ENCODE measurements around the gene ITPK1. TPM values are rescaled to one million over a fixed set of nuclear protein-coding genes. Genes with fewer than 3 reads are reported as not detected.
A peak's percentile ranks its signal among the peaks of the same experiment; 100 is the strongest.

Gene ITPK1
- total RNA-seq, 4 donors from 2014 or later = 43.9 to 56.1 (median 44.5) TPM

- Histone ChIP-seq H3K27ac (peak overlapping the region in 1 of 3 donors; percentile 27), H3K4me1 (peaks cover 0 to 69% of the 10 kb centered on the region in 2 donors), H3K9me3 (no peaks in the 10 kb centered on the region), H3K27me3 (no peaks in the 10 kb centered on the region), H3K36me3 (no peaks in the 10 kb centered on the region), H3K4me3 (replicated peaks in 1 of 3) (no peak overlapping the region)
- 82 to 87% methylated on average over 11 to 14 of the region's 14 CpGs for WGBS, 2 donors
- no peak for DNase-seq
- intact Hi-C loops (cut with DNase I) = no loop called here
- TF ChIP-seq CTCF (IDR thresholded peaks at IDR 0.05) (no peak), POLR2A (IDR thresholded peaks at IDR 0.05) (no peak)
Measured at GRCh38 chr14:93081876-93082570, 33.7 kb downstream of the ITPK1 start.

- Histone ChIP-seq H3K36me3 (no peaks in the 10 kb centered on the region), H3K9me3 (no peaks in the 10 kb centered on the region), H3K27me3 (no peaks in the 10 kb centered on the region), H3K4me1 (peaks cover 0 to 50% of the 10 kb centered on the region in 2 donors), H3K27ac (no peak overlapping the region), H3K4me3 (replicated peaks in 1 of 3) (no peak overlapping the region)
- DNase-seq = no peak
- 94 to 95% methylated on average over 5 of the region's 5 CpGs for WGBS, 2 donors
- TF ChIP-seq CTCF (IDR thresholded peaks at IDR 0.05) = no peak
- TF ChIP-seq POLR2A (IDR thresholded peaks at IDR 0.05) = no peak
- intact Hi-C loops (cut with DNase I) = no loop called here
Measured at GRCh38 chr14:93079865-93080403, 35.8 kb downstream of the ITPK1 start.

- DNase-seq = no peak
- no peaks in the 10 kb centered on the region for H3K27me3 ChIP-seq
- H3K4me1 ChIP-seq = peaks cover 0 to 56% of the 10 kb centered on the region in 2 donors
- H3K9me3 ChIP-seq = no peaks in the 10 kb centered on the region
- H3K36me3 ChIP-seq = no peaks in the 10 kb centered on the region
- 81 to 85% methylated on average over 5 to 9 of the region's 9 CpGs for WGBS, 2 donors
- H3K4me3 ChIP-seq (replicated peaks in 1 of 3) = no peak overlapping the region
- no peak for TF ChIP-seq POLR2A (IDR thresholded peaks at IDR 0.05)
- no peak for TF ChIP-seq CTCF (IDR thresholded peaks at IDR 0.05)
- H3K27ac ChIP-seq = no peak overlapping the region
- intact Hi-C loops (cut with DNase I) = no loop called here
Measured at GRCh38 chr14:93079321-93079720, 36.4 kb downstream of the ITPK1 start.

GRCh38 chr14:93078870-93079269, 36.9 kb downstream of the ITPK1 start:
- H3K4me1 ChIP-seq = peaks cover 0 to 55% of the 10 kb centered on the region in 2 donors
- no peak overlapping the region for H3K27ac ChIP-seq
- 63 to 78% methylated on average over 9 of the region's 9 CpGs for WGBS, 2 donors

More at GRCh38 chr14:93078870-93079269, 36.9 kb downstream of the ITPK1 start:
- Histone ChIP-seq H3K36me3 (no peaks in the 10 kb centered on the region), H3K27me3 (no peaks in the 10 kb centered on the region), H3K4me3 (replicated peaks in 1 of 3) (no peak overlapping the region), H3K9me3 (no peaks in the 10 kb centered on the region)
- no peak for DNase-seq
- intact Hi-C loops (cut with DNase I) = no loop called here
- TF ChIP-seq CTCF (IDR thresholded peaks at IDR 0.05) (no peak), POLR2A (IDR thresholded peaks at IDR 0.05) (no peak)

Measured in thyroid gland (tissue), 4 donors.